ENCODE data around the gene MAP3K7.

Gene MAP3K7

GRCh38 chr6:90559931-90560330, 26.9 kb downstream of the MAP3K7 start:
- H3K4me3 ChIP-seq (ENCODE audit: low read depth, low read length): no peak overlapping the region
- DNase-seq (ENCODE audit: low read depth): no peak
- no peak for TF ChIP-seq CTCF (IDR thresholded peaks at IDR 0.05; ENCODE audit: insufficient read depth, low read depth, low read length, missing control alignments)

GRCh38 chr6:90557006-90557405, 29.9 kb downstream of the MAP3K7 start:
- no peak for DNase-seq (ENCODE audit: low read depth)
- TF ChIP-seq CTCF (IDR thresholded peaks at IDR 0.05; ENCODE audit: insufficient read depth, low read depth, low read length, missing control alignments): no peak
- no peak overlapping the region for H3K4me3 ChIP-seq (ENCODE audit: low read depth, low read length)

- DNase-seq (ENCODE audit: low read depth): no peak
- TF ChIP-seq CTCF (IDR thresholded peaks at IDR 0.05; ENCODE audit: insufficient read depth, low read depth, low read length, missing control alignments): no peak
- no peak overlapping the region for H3K4me3 ChIP-seq (ENCODE audit: low read depth, low read length)
Measured at GRCh38 chr6:90547991-90548390, 38.9 kb downstream of the MAP3K7 start.

- no peak for TF ChIP-seq CTCF (IDR thresholded peaks at IDR 0.05; ENCODE audit: insufficient read depth, low read depth, low read length, missing control alignments)
- no peak overlapping the region for H3K4me3 ChIP-seq (ENCODE audit: low read depth, low read length)
- DNase-seq (ENCODE audit: low read depth): no peak
Measured at GRCh38 chr6:90547079-90547478, 39.8 kb downstream of the MAP3K7 start.

- no peak for DNase-seq (ENCODE audit: low read depth)
- no peak overlapping the region for H3K4me3 ChIP-seq (ENCODE audit: low read depth, low read length)
- TF ChIP-seq CTCF (IDR thresholded peaks at IDR 0.05; ENCODE audit: insufficient read depth, low read depth, low read length, missing control alignments): no peak
Measured at GRCh38 chr6:90545448-90545847, 41.4 kb downstream of the MAP3K7 start.

- DNase-seq (ENCODE audit: low read depth): no peak
- TF ChIP-seq CTCF (IDR thresholded peaks at IDR 0.05; ENCODE audit: insufficient read depth, low read depth, low read length, missing control alignments): no peak
Measured at GRCh38 chr6:90544741-90545140, 42.1 kb downstream of the MAP3K7 start.

GRCh38 chr6:90544081-90544480, 42.8 kb downstream of the MAP3K7 start:
- no peak overlapping the region for H3K4me3 ChIP-seq (ENCODE audit: low read depth, low read length)
- no peak for TF ChIP-seq CTCF (IDR thresholded peaks at IDR 0.05; ENCODE audit: insufficient read depth, low read depth, low read length, missing control alignments)
- no peak for DNase-seq (ENCODE audit: low read depth)

More at GRCh38 chr6:90544741-90545140, 42.1 kb downstream of the MAP3K7 start:
- H3K4me3 ChIP-seq (ENCODE audit: low read depth, low read length): no peak overlapping the region

Measured in GM12865 (cell line).